Measurements from ENCODE around the gene PLXNB1. TPM values are rescaled to one million over a fixed set of nuclear protein-coding genes. Genes with fewer than 3 reads are reported as not detected.
A peak's percentile ranks its signal among the peaks of the same experiment; 100 is the strongest.

The PLXNB1 gene
- 203 to 214 TPM (median 211 TPM) in 3 replicates for total RNA-seq

- Mint-ChIP-seq H3K27me3 (ENCODE audit: low read depth) (no peaks in the 10 kb centered on the region), H3K4me3 (peak within 1 kb of the TSS; percentile 87), H3K9me3 (no peaks in the 10 kb centered on the region), H3K27ac (peak within 1 kb of the TSS; percentile 97), H3K4me1 (peaks cover 68% of the 10 kb centered on the region), H3K36me3 (peaks cover 2% of the 10 kb centered on the region)
- DNase-seq (ENCODE audit: low spot score in 2 of 2, unreplicated experiment in 2 of 2) = peak; percentile 63 to 81
- TF ChIP-seq CTCF (IDR thresholded peaks at IDR 0.05; ENCODE audit: unreplicated experiment) = no peak
Measured at GRCh38 chr3:48429960-48430707, at the start of gene PLXNB1. PLXNB1 (minus strand) TSS chr3:48430086; CDS start chr3:48424611, 5,475 bp downstream.

GRCh38 chr3:48478626-48479555 lies 49.0 kb upstream of the PLXNB1 start:
- Mint-ChIP-seq H3K36me3 (peaks cover 5% of the 10 kb centered on the region), H3K9me3 (no peaks in the 10 kb centered on the region), H3K27ac (no peak overlapping the region), H3K27me3 (ENCODE audit: low read depth) (no peaks in the 10 kb centered on the region), H3K4me1 (peaks cover 4% of the 10 kb centered on the region), H3K4me3 (no peak overlapping the region)
- TF ChIP-seq CTCF (IDR thresholded peaks at IDR 0.05; ENCODE audit: unreplicated experiment) = no peak
- DNase-seq (ENCODE audit: low spot score in 2 of 2, unreplicated experiment in 2 of 2) = no peak

- H3K27me3 Mint-ChIP-seq (ENCODE audit: low read depth) = no peaks in the 10 kb centered on the region
- peaks cover 10% of the 10 kb centered on the region for H3K4me1 Mint-ChIP-seq
- DNase-seq (ENCODE audit: low spot score in 2 of 2, unreplicated experiment in 2 of 2) = no peak
- no peak overlapping the region for H3K27ac Mint-ChIP-seq
- H3K36me3 Mint-ChIP-seq = peaks cover 5% of the 10 kb centered on the region
- TF ChIP-seq CTCF (IDR thresholded peaks at IDR 0.05; ENCODE audit: unreplicated experiment) = no peak
- no peak overlapping the region for H3K4me3 Mint-ChIP-seq
- H3K9me3 Mint-ChIP-seq = no peaks in the 10 kb centered on the region
Measured at GRCh38 chr3:48477959-48478520, 48.2 kb upstream of the PLXNB1 start.

- peaks cover 5% of the 10 kb centered on the region for H3K36me3 Mint-ChIP-seq
- no peak for DNase-seq (ENCODE audit: low spot score in 2 of 2, unreplicated experiment in 2 of 2)
- H3K4me1 Mint-ChIP-seq = peaks cover 15% of the 10 kb centered on the region
- TF ChIP-seq CTCF (IDR thresholded peaks at IDR 0.05; ENCODE audit: unreplicated experiment) = no peak
- H3K27ac Mint-ChIP-seq = no peak overlapping the region
- no peak overlapping the region for H3K4me3 Mint-ChIP-seq
- H3K9me3 Mint-ChIP-seq = no peaks in the 10 kb centered on the region
- no peaks in the 10 kb centered on the region for H3K27me3 Mint-ChIP-seq (ENCODE audit: low read depth)
Measured at GRCh38 chr3:48476426-48477053, 46.7 kb upstream of the PLXNB1 start.

GRCh38 chr3:48475188-48475587 lies 45.3 kb upstream of the PLXNB1 start:
- Mint-ChIP-seq H3K4me1 (peaks cover 15% of the 10 kb centered on the region), H3K4me3 (no peak overlapping the region), H3K9me3 (no peaks in the 10 kb centered on the region), H3K36me3 (peaks cover 4% of the 10 kb centered on the region), H3K27ac (no peak overlapping the region), H3K27me3 (ENCODE audit: low read depth) (no peaks in the 10 kb centered on the region)
- DNase-seq (ENCODE audit: low spot score in 2 of 2, unreplicated experiment in 2 of 2) = no peak
- no peak for TF ChIP-seq CTCF (IDR thresholded peaks at IDR 0.05; ENCODE audit: unreplicated experiment)
